ENCODE measurements around the gene NCR3LG1. TPM values are rescaled to one million over a fixed set of nuclear protein-coding genes. Genes with fewer than 3 reads are reported as not detected.

The NCR3LG1 gene
- total and polyA plus RNA-seq, 8 donors, result under 0.01 to 13.6 (median 4.1) TPM; not detected in 1

- Histone ChIP-seq H3K4me3 (no peak overlapping the region), H3K27me3 (no peaks in the 10 kb centered on the region), H3K9me3 (peaks cover 24 to 66% (median 55%) of the 10 kb centered on the region in 4 donors), H3K36me3 (peaks cover 36 to 96% (median 80%) of the 10 kb centered on the region in 4 donors), H3K4me1 (no peaks in the 10 kb centered on the region), H3K27ac (no peak overlapping the region)
- DNase-seq, result no peak
- intact Hi-C loops (cut with DNase I; ENCODE audit: low total_unique reads), result no loop called here
- 55 to 64% (median 62%) methylated on average over 3 of the region's 3 CpGs for WGBS, 5 donors
- TF ChIP-seq POLR2A (IDR thresholded peaks at IDR 0.05), result no peak
- no peak for TF ChIP-seq POLR2AphosphoS5 (IDR thresholded peaks at IDR 0.05)
- no peak for TF ChIP-seq CTCF (IDR thresholded peaks at IDR 0.05)
- TF ChIP-seq EP300 (IDR thresholded peaks at IDR 0.05), result no peak
Observed at GRCh38 chr11:17371614-17372013, 20.0 kb downstream of the NCR3LG1 start.

- TF ChIP-seq POLR2A (IDR thresholded peaks at IDR 0.05), result no peak
- TF ChIP-seq POLR2AphosphoS5 (IDR thresholded peaks at IDR 0.05), result no peak
- no peak for TF ChIP-seq CTCF (IDR thresholded peaks at IDR 0.05)
- 90 to 99% (median 92%) methylated on average over 5 of the region's 5 CpGs for WGBS, 5 donors
- intact Hi-C loops (cut with DNase I; ENCODE audit: low total_unique reads), result no loop called here
- peaks cover 19 to 71% (median 53%) of the 10 kb centered on the region in 4 donors for H3K36me3 ChIP-seq
- no peak for DNase-seq
- no peak overlapping the region for H3K27ac ChIP-seq
- H3K4me3 ChIP-seq, result no peak overlapping the region
- no peaks in the 10 kb centered on the region for H3K27me3 ChIP-seq
- H3K9me3 ChIP-seq, result peaks cover 15 to 40% (median 37%) of the 10 kb centered on the region in 4 donors
- no peaks in the 10 kb centered on the region for H3K4me1 ChIP-seq
Observed at GRCh38 chr11:17375547-17375946, 23.9 kb downstream of the NCR3LG1 start.

GRCh38 chr11:17376493-17376892 lies 24.9 kb downstream of the NCR3LG1 start:
- no peaks in the 10 kb centered on the region for H3K4me1 ChIP-seq
- intact Hi-C loops (cut with DNase I; ENCODE audit: low total_unique reads), result no loop called here
- TF ChIP-seq EP300 (IDR thresholded peaks at IDR 0.05) (no peak), POLR2AphosphoS5 (IDR thresholded peaks at IDR 0.05) (no peak), POLR2A (IDR thresholded peaks at IDR 0.05) (no peak), CTCF (IDR thresholded peaks at IDR 0.05) (no peak)
- peaks cover 17 to 62% (median 43%) of the 10 kb centered on the region in 4 donors for H3K36me3 ChIP-seq
- H3K4me3 ChIP-seq, result no peak overlapping the region
- DNase-seq, result no peak
- no peaks in the 10 kb centered on the region for H3K27me3 ChIP-seq
- H3K27ac ChIP-seq, result no peak overlapping the region
- WGBS, 5 donors, result 66 to 79% (median 75%) methylated on average over 3 of the region's 3 CpGs
- peaks cover 9 to 31% (median 28%) of the 10 kb centered on the region in 4 donors for H3K9me3 ChIP-seq

- no peaks in the 10 kb centered on the region for H3K27me3 ChIP-seq
- intact Hi-C loops (cut with DNase I; ENCODE audit: low total_unique reads), result no loop called here
- DNase-seq, result no peak
- TF ChIP-seq CTCF (IDR thresholded peaks at IDR 0.05) (no peak), POLR2A (IDR thresholded peaks at IDR 0.05) (no peak), POLR2AphosphoS5 (IDR thresholded peaks at IDR 0.05) (no peak), EP300 (IDR thresholded peaks at IDR 0.05) (no peak)
- 65 to 80% (median 71%) methylated on average over 2 of the region's 2 CpGs for WGBS, 5 donors
- no peaks in the 10 kb centered on the region for H3K4me1 ChIP-seq
- H3K9me3 ChIP-seq, result peaks cover 0 to 9% (median 6%) of the 10 kb centered on the region in 4 donors
- no peak overlapping the region for H3K4me3 ChIP-seq
- peaks cover 0 to 40% (median 22%) of the 10 kb centered on the region in 4 donors for H3K36me3 ChIP-seq
- no peak overlapping the region for H3K27ac ChIP-seq
Observed at GRCh38 chr11:17378655-17379054, 27.1 kb downstream of the NCR3LG1 start.
